Mucosa of descending colon (tissue), 3 donors: ENCODE measurements around the gene ST6GALNAC6. TPM values are rescaled to one million over a fixed set of nuclear protein-coding genes. Genes with fewer than 3 reads are reported as not detected.
A peak's percentile ranks its signal among the peaks of the same experiment; 100 is the strongest.
"Not testable (repeated sequence)": the region's sequence is repeated elsewhere in the genome, so short reads cannot be mapped to it uniquely, and the experiment has no call there.

Experiments used
- ATAC-seq: fragments of 200-7000 bp; cut with Tn5 transposase; one replicate; pipeline ENCODE4 v1.9.1; 2020; ENCODE audit warnings: mild to moderate bottlenecking, moderate library complexity
- DNase-seq, 3 donors: peaks; one replicate each; pipeline ENCODE4 v3.0.0-alpha.2; 2020
- H3K36me3 ChIP-seq: fragments of 200-600 bp; one replicate; pipeline ENCODE4 v1.8.0; 2021; ENCODE audit warnings: low read depth, mild to moderate bottlenecking
- H3K4me1 ChIP-seq: fragments of 200-600 bp; one replicate; pipeline ENCODE4 v1.8.0; 2021; ENCODE audit warnings: low read depth, mild to moderate bottlenecking
- H3K4me3 ChIP-seq: fragments of 200-600 bp; one replicate; pipeline ENCODE4 v1.8.0; 2021; ENCODE audit warnings: mild to moderate bottlenecking
- H3K9me3 ChIP-seq: fragments of 200-600 bp; one replicate; pipeline ENCODE4 v1.8.0; 2021; ENCODE audit warnings: mild to moderate bottlenecking
- CTCF ChIP-seq: fragments of 200-600 bp; IDR thresholded peaks from one replicate; pipeline ENCODE4 v1.8.0; 2022; ENCODE audit warnings: antibody characterized with exemption, mild to moderate bottlenecking
- intact Hi-C, 2 donors: fragments of 100-400 bp; cut with DNase I in 1 of 2; cut with micrococcal nuclease in 1 of 2; formaldehyde crosslinking; loops; one replicate each; pipeline versions ENCODE4 v1.11.0 to v1.11.1; 2022; cut with DNase I, micrococcal nuclease
- total RNA-seq, 3 donors: library from RNA; stranded (reverse); fragmentation: NEBNext Ultra II Directional in 2 of 3; extraction: Animal tissue kit (Norgen Biotek cat#: 25700) in 2 of 3; gene quantifications; one replicate each; pipeline versions ENCODE4 v1.2.1 to v1.2.4, GENCODE V29; 2021 to 2023
- donor health status: DM: no; HTN: no; CAD: no; lungs with moderate emphysema.
- donor health status: DM: no; HTN: no; CAD: no.
- donor health status: DM: no; HTN: yes; CAD: no.

ST6GALNAC6 gene
- total RNA-seq, 3 donors from 2014 or later = 121 to 266 (median 175) TPM

- H3K9me3 ChIP-seq = no peaks in the 10 kb centered on the region
Observed at GRCh38 chr9:127873886-127874285, 25.5 kb downstream of the ST6GALNAC6 start.

GRCh38 chr9:127873223-127873691 lies 26.1 kb downstream of the ST6GALNAC6 start:
- Histone ChIP-seq H3K4me3 (no peak overlapping the region), H3K36me3 (no peaks in the 10 kb centered on the region), H3K4me1 (peaks cover 35% of the 10 kb centered on the region), H3K9me3 (no peaks in the 10 kb centered on the region)
- ATAC-seq (no peak), DNase-seq (no peak)
- intact Hi-C loops = loop anchor here in 1 of 2 donors (10.0 kb wide), 1 partner anchor 138 kb away; the partner anchor contains the start of gene TOR2A
- TF ChIP-seq CTCF = no peak

More at GRCh38 chr9:127873886-127874285, 25.5 kb downstream of the ST6GALNAC6 start:
- no peak for TF ChIP-seq CTCF
- peak in 1 of 3 donors; percentile 52 for DNase-seq
- ATAC-seq = no peak
- H3K4me3 ChIP-seq = no peak overlapping the region
- peaks cover 36% of the 10 kb centered on the region for H3K4me1 ChIP-seq
- intact Hi-C loops = loop anchor here in 1 of 2 donors (10.0 kb wide), 1 partner anchor 139 kb away; the partner anchor contains the start of gene TOR2A
- H3K36me3 ChIP-seq = no peaks in the 10 kb centered on the region

GRCh38 chr9:127872369-127873222 lies 26.8 kb downstream of the ST6GALNAC6 start:
- Histone ChIP-seq H3K4me1 (peaks cover 29% of the 10 kb centered on the region), H3K4me3 (no peak overlapping the region), H3K36me3 (no peaks in the 10 kb centered on the region), H3K9me3 (no peaks in the 10 kb centered on the region)
- intact Hi-C loops = loop anchor here in 1 of 2 donors (10.0 kb wide), 1 partner anchor 138 kb away; the partner anchor contains the start of gene TOR2A
- no peak for TF ChIP-seq CTCF
- ATAC-seq = no peak
- DNase-seq = no peak

GRCh38 chr9:127871531-127871930 lies 27.9 kb downstream of the ST6GALNAC6 start:
- Histone ChIP-seq H3K4me3 (no peak overlapping the region), H3K36me3 (no peaks in the 10 kb centered on the region), H3K4me1 (peaks cover 22% of the 10 kb centered on the region), H3K9me3 (no peaks in the 10 kb centered on the region)
- TF ChIP-seq CTCF = no peak
- no peak for DNase-seq
- intact Hi-C loops = loop anchor here in 1 of 2 donors (10.0 kb wide), 1 partner anchor 137 kb away; the partner anchor contains the start of gene TOR2A
- ATAC-seq = no peak

GRCh38 chr9:127870887-127871286 lies 28.5 kb downstream of the ST6GALNAC6 start:
- H3K9me3 ChIP-seq = no peaks in the 10 kb centered on the region
- intact Hi-C loops = loop anchor here in 1 of 2 donors (10.0 kb wide), 1 partner anchor 136 kb away; the partner anchor contains the start of gene TOR2A
- ATAC-seq (no peak), DNase-seq (no peak)
- no peak for TF ChIP-seq CTCF
- H3K4me1 ChIP-seq = peaks cover 17% of the 10 kb centered on the region
- no peak overlapping the region for H3K4me3 ChIP-seq
- no peaks in the 10 kb centered on the region for H3K36me3 ChIP-seq

- H3K4me3 ChIP-seq, ATAC-seq, H3K36me3 ChIP-seq, DNase-seq, H3K9me3 ChIP-seq: not testable (repeated sequence)
- intact Hi-C loops = loop anchor here in 1 of 2 donors (10.0 kb wide), 1 partner anchor 135 kb away; the partner anchor contains the start of gene TOR2A
- H3K4me1 ChIP-seq = peaks cover 14% of the 10 kb centered on the region
Observed at GRCh38 chr9:127870153-127870491, 29.3 kb downstream of the ST6GALNAC6 start.
